Hepatocyte (in vitro differentiated cells): ENCODE data around the gene PRPF38B. TPM values are rescaled to one million over a fixed set of nuclear protein-coding genes. Genes with fewer than 3 reads are reported as not detected.

ENCODE experiments used
- DNase-seq: peaks from one replicate; pipeline ENCODE4 v3.0.0-alpha.2; 2016; ENCODE audit warnings: low spot score
- H2AFZ ChIP-seq: fragments of 200-600 bp; sonication (generic); 2 replicates; pipeline ENCODE4 v1.6.0; 2016; ENCODE audit warnings: antibody characterized with exemption, mild to moderate bottlenecking
- H3K27ac ChIP-seq: fragments of 200-600 bp; sonication (generic); 2 replicates; pipeline ENCODE4 v1.5.1; 2016; ENCODE audit warnings: mild to moderate bottlenecking
- H3K27me3 ChIP-seq: fragments of 200-600 bp; sonication (generic); 2 replicates; pipeline ENCODE4 v1.6.1; 2016
- H3K36me3 ChIP-seq: fragments of 200-600 bp; sonication (generic); replicated peaks from 2 replicates; pipeline ENCODE4 v1.5.1; 2016; ENCODE audit warnings: low read depth; ENCODE audit not compliant: insufficient read depth
- H3K4me1 ChIP-seq: fragments of 200-600 bp; sonication (generic); 2 replicates; pipeline ENCODE4 v1.5.1; 2016; ENCODE audit warnings: mild to moderate bottlenecking, moderate library complexity; ENCODE audit not compliant: insufficient read depth
- H3K4me2 ChIP-seq: fragments of 200-600 bp; sonication (generic); 2 replicates; pipeline ENCODE4 v1.6.0; 2016
- H3K4me3 ChIP-seq: fragments of 200-600 bp; sonication (generic); 2 replicates; pipeline ENCODE4 v1.5.1; 2016; ENCODE audit warnings: mild to moderate bottlenecking
- H3K79me2 ChIP-seq: fragments of 200-600 bp; sonication (generic); 2 replicates; pipeline ENCODE4 v1.6.0; 2017; ENCODE audit warnings: mild to moderate bottlenecking
- H3K9me2 ChIP-seq: fragments of 200-600 bp; sonication (generic); replicated peaks from 2 replicates; pipeline ENCODE4 v1.6.0; 2017; ENCODE audit warnings: mild to moderate bottlenecking; ENCODE audit not compliant: insufficient read depth
- H3K9me3 ChIP-seq: fragments of 200-600 bp; sonication (generic); 2 replicates; pipeline ENCODE4 v1.5.1; 2016; ENCODE audit warnings: low read depth, mild to moderate bottlenecking
- H4K20me1 ChIP-seq: fragments of 200-600 bp; sonication (generic); 2 replicates; pipeline ENCODE4 v1.6.0; 2016; ENCODE audit warnings: mild to moderate bottlenecking; ENCODE audit not compliant: insufficient read depth, poor library complexity, severe bottlenecking
- EZH2 ChIP-seq: fragments of 200-600 bp; sonication (generic); IDR thresholded peaks from 2 replicates; pipeline ENCODE4 v1.6.1; 2016; ENCODE audit warnings: antibody characterized with exemption, mild to moderate bottlenecking, borderline replicate concordance
- EZH2phosphoT487 ChIP-seq: fragments of 200-600 bp; sonication (generic); IDR thresholded peaks from one replicate; pipeline ENCODE4 v1.6.1; 2018; ENCODE audit warnings: antibody characterized with exemption, mild to moderate bottlenecking, low read depth, moderate library complexity; ENCODE audit not compliant: unreplicated experiment, severe bottlenecking
- WGBS: methylation state at CpG from one replicate; pipeline ENCODE4 v1.1.6; 2016; ENCODE audit warnings: low lambda C conversion rate; ENCODE audit errors: missing lambda C conversion rate; 5-methylcytosine and 5-hydroxymethylcytosine counted together
- polyA plus RNA-seq: library from polyadenylated mRNA; unstranded; fragments of >200 nt; fragmentation: Nextera tagmentation; extraction: Ambion mirVana; gene quantifications from 2 replicates; pipeline ENCODE4 v1.2.1, GENCODE V29; 2016
- total RNA-seq: library from RNA; depleted of rRNA; stranded (reverse); fragments of >200 nt; gene quantifications from 2 replicates; pipeline ENCODE4 v1.2.3, GENCODE V29; 2014
- TF ChIP-seq, protein P1 (sequence below): fragments of 200-600 bp; sonication (generic); IDR thresholded peaks from 2 replicates; pipeline ENCODE4 v1.5.1; 2016; ENCODE audit warnings: antibody characterized with exemption, mild to moderate bottlenecking; ENCODE audit not compliant: poor library complexity

PRPF38B gene
- total and polyA plus RNA-seq, 2 experiments from 2014 or later, result 26.1 to 30.1 TPM

DNA sequence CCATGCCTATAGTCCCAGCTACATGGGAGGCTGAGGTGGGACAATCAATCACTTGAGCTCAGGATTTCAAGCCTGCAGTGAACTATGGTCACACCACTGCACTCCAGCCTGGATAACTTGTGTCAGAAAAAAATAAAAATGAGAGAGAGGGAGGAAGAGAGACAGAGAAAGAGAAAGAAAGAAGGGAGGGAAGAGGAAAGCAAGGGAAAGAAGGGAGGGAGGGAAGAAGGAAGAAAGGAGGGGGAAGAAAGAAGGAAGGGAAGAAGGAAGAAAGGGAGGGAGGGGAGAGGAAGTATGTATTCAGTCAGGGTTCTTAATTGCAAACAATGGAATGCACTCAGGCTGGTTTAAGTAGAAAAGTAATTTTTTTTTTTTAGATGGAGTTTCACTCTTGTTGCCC, 23.3 kb upstream of the PRPF38B start:
- no peak overlapping the region for H3K4me3 ChIP-seq
- H3K4me2 ChIP-seq, result no peak overlapping the region
- no peak overlapping the region for H3K27ac ChIP-seq
- H2AFZ ChIP-seq, result no peak overlapping the region
- no peaks in the 10 kb centered on the region for H3K4me1 ChIP-seq
- H3K27me3 ChIP-seq, result no peaks in the 10 kb centered on the region
- H3K79me2 ChIP-seq, result no peaks in the 10 kb centered on the region
- H3K9me3 ChIP-seq, result no peaks in the 10 kb centered on the region
- H3K36me3 ChIP-seq, result no peaks in the 10 kb centered on the region
- no peak for TF ChIP-seq EZH2phosphoT487
- TF ChIP-seq, protein P1, sequence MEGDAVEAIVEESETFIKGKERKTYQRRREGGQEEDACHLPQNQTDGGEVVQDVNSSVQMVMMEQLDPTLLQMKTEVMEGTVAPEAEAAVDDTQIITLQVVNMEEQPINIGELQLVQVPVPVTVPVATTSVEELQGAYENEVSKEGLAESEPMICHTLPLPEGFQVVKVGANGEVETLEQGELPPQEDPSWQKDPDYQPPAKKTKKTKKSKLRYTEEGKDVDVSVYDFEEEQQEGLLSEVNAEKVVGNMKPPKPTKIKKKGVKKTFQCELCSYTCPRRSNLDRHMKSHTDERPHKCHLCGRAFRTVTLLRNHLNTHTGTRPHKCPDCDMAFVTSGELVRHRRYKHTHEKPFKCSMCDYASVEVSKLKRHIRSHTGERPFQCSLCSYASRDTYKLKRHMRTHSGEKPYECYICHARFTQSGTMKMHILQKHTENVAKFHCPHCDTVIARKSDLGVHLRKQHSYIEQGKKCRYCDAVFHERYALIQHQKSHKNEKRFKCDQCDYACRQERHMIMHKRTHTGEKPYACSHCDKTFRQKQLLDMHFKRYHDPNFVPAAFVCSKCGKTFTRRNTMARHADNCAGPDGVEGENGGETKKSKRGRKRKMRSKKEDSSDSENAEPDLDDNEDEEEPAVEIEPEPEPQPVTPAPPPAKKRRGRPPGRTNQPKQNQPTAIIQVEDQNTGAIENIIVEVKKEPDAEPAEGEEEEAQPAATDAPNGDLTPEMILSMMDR, result no peak
- TF ChIP-seq EZH2, result no peak
- DNase-seq, result no peak
- H4K20me1 ChIP-seq, result no peaks in the 10 kb centered on the region
- no peaks in the 10 kb centered on the region for H3K9me2 ChIP-seq

DNA sequence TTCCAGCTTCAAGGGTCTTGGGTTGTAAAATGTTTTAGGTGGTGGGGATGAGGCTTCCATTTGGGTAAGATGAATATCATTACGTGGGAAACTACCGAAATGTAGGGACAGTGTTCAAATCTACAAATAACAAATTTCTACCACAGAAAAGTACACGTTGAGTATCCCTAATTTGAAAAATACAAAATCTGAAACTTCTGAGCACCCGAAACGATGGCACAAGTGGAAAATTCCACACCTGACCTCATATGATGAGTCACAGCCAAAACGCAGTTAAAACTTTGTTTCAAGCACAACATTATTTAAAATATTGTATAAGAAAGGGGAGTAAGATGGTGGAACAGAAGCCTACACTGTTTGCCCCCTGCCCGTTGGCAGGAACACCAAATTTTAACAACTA, 22.4 kb upstream of the PRPF38B start:
- H3K27ac ChIP-seq, result no peak overlapping the region
- H3K4me3 ChIP-seq, result no peak overlapping the region
- no peak for DNase-seq
- no peaks in the 10 kb centered on the region for H3K27me3 ChIP-seq
- H3K9me2 ChIP-seq, result no peaks in the 10 kb centered on the region
- H3K4me2 ChIP-seq, result no peak overlapping the region
- TF ChIP-seq EZH2, result no peak
- TF ChIP-seq EZH2phosphoT487, result no peak
- no peaks in the 10 kb centered on the region for H3K9me3 ChIP-seq
- H3K36me3 ChIP-seq, result no peaks in the 10 kb centered on the region
- no peaks in the 10 kb centered on the region for H3K79me2 ChIP-seq
- no peaks in the 10 kb centered on the region for H4K20me1 ChIP-seq
- H3K4me1 ChIP-seq, result no peaks in the 10 kb centered on the region
- 77% methylated on average over 7 of the region's 7 CpGs for WGBS
- H2AFZ ChIP-seq, result no peak overlapping the region

DNA sequence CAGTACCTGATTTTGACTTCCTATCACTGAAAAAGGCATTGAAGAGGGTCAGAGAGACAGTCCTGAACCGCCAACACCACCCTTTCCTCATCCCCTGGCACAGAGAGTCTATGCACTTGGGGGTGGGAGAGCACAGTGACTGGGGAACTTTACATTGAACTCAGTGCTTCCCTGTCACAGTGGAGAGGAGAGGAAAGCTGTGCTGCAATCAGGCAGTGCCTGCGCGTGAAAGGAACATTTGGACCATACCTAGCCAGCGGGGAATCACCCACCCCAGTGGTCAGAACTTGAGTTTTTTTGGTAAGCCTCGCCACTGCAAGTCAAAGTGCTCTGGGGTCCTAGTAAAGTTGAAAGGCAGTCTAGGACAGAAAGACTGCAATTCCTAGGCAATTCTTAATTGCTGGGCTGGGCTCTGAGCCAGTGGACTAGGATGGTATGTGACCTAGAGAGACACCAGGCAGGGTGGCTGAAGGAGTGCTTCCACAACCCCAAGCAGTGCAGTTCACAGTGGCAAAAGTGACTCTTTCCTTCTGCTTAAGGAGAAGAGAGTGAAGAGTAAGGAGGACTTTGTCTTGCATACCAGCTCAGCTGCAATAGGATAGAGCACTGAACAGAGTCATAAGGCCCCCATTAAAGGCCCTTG, 21.9 kb upstream of the PRPF38B start:
- Histone ChIP-seq H3K9me2 (no peaks in the 10 kb centered on the region), H3K79me2 (no peaks in the 10 kb centered on the region), H3K27me3 (no peaks in the 10 kb centered on the region), H3K36me3 (no peaks in the 10 kb centered on the region), H4K20me1 (no peaks in the 10 kb centered on the region), H2AFZ (no peak overlapping the region), H3K27ac (no peak overlapping the region), H3K4me3 (no peak overlapping the region), H3K4me2 (no peak overlapping the region), H3K4me1 (no peaks in the 10 kb centered on the region), H3K9me3 (no peaks in the 10 kb centered on the region)
- 90% methylated on average over 5 of the region's 5 CpGs for WGBS
- DNase-seq, result no peak
- no peak for TF ChIP-seq EZH2phosphoT487

DNA sequence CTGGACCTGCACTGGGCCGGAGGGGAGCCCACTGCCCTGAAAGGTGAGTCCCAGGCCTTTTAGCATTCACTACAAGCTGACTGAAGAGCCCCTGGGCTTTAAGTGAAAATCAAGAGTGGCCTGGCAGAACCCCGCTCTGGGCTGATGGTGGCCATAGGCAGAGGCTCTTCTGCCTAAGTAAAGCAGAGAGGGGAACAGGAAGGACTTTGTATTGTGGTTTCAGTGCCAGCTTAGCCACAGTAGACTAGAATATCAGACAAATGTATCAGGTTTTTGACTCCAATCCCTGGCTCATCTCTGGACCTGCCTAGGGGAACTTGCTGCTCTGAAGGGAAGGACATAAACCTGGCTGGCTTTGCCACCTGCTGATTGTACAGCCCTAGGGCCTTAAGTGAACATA, 21.0 kb upstream of the PRPF38B start:
- Histone ChIP-seq H3K27me3 (no peaks in the 10 kb centered on the region), H3K4me2 (no peak overlapping the region), H3K9me3 (no peaks in the 10 kb centered on the region), H3K4me1 (no peaks in the 10 kb centered on the region), H4K20me1 (no peaks in the 10 kb centered on the region), H3K27ac (no peak overlapping the region), H3K36me3 (no peaks in the 10 kb centered on the region), H2AFZ (no peak overlapping the region), H3K79me2 (no peaks in the 10 kb centered on the region), H3K9me2 (no peaks in the 10 kb centered on the region), H3K4me3 (no peak overlapping the region)
- WGBS, result 85% methylated on average over 2 of the region's 2 CpGs
- DNase-seq, result no peak
- TF ChIP-seq EZH2phosphoT487, result no peak
- no peak for TF ChIP-seq EZH2
- TF ChIP-seq, protein P1, result no peak
